GM12873 (cell line): ENCODE measurements around the gene ZMYND8.

Experiments used
- TF ChIP-seq, protein P1 (sequence below): IDR thresholded peaks from 2 replicates; pipeline ENCODE4 v1.5.1; 2012; ENCODE audit warnings: low read depth, mild to moderate bottlenecking, moderate library complexity, low read length, control low read depth; ENCODE audit not compliant: insufficient read depth; ENCODE audit errors: missing control alignments

The ZMYND8 gene

DNA sequence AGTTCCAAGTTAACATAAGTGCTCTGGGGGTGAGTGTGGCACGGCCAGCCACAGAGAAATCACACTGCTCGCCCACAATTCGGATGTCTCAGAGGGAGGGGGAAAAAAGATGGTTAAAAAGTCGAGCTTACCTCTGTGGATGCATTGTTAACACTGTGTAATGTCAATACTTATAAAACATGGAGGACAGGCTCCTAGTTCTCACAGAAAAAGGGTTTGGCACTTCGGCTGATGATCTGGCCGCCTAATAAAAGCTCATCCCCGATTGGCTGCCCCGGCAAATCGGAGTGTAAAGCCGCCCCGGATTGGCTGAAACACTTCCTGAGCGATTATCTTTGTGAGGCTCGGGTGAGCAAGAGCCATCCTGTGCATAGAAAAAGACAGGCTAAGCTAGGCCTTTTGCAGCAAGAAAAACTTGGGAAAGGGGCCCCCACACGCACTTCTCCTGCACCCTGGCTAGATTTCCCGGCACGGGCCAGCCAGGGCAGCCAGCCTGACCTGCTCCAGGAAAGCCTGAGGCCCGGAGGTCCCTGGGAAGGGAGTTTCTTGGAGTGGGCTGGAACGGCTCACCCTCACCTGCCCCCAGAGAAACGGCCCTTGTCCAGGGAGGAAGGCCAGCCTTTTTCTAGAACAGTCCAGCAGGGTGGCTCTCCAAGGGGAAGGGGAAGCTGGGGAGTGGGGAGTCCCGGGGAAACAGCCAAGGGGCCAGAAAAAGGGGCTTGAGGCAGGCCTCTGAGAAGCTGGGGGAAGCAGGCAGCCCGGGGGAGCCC is at the start of gene ZMYND8:
TSS of gene ZMYND8 (minus strand) at position 174 of the 770 bp plus-strand sequence. CDS start at position 145, 29 bp downstream.
- TF ChIP-seq, protein P1, sequence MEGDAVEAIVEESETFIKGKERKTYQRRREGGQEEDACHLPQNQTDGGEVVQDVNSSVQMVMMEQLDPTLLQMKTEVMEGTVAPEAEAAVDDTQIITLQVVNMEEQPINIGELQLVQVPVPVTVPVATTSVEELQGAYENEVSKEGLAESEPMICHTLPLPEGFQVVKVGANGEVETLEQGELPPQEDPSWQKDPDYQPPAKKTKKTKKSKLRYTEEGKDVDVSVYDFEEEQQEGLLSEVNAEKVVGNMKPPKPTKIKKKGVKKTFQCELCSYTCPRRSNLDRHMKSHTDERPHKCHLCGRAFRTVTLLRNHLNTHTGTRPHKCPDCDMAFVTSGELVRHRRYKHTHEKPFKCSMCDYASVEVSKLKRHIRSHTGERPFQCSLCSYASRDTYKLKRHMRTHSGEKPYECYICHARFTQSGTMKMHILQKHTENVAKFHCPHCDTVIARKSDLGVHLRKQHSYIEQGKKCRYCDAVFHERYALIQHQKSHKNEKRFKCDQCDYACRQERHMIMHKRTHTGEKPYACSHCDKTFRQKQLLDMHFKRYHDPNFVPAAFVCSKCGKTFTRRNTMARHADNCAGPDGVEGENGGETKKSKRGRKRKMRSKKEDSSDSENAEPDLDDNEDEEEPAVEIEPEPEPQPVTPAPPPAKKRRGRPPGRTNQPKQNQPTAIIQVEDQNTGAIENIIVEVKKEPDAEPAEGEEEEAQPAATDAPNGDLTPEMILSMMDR, result no peak

DNA sequence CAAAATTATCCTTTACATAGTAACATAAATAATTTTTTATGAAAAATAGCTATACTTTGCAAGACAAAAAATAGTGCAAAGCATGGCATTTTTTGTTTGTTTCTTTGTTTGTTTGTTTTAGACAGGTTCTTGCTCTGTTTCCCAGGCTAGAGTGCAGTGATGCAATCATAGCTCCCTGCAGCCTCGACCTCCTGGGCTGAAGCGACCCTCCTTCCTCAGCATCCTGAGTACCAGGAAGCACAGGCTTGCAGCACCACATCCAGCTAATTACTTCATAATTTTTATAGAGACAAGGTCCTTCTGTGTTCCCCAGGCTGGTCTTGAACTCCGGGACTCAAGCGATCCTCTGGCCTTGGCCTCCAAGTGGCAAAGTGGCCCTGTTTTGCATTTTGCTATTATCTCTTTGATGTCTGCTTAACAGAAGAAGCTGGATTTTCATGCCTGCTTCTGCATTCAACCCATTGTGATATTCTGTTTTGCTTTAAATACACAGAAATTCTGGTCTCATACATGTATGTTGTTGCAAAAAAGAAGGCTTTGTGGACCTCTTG is 49.4 kb upstream of the ZMYND8 start:
- TF ChIP-seq, protein P1, result no peak

DNA sequence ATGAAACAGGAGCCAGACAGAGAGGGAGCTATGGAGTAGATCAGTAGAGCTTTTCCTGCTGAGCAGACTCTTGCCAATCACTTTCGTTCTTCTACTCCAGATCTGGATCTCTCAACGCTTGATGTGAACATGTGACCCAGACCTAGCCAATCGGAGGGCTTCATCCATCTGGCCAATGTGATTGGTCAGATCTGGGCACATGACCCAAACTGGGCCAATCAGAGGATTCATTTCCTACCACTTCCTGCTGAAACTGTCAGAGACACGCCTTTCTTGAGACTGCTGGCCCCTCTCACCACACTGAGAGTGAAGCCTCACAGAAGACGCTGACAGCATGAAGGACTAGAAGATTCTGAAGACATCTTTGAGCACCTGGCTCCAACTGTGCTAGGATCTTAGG is 44.2 kb upstream of the ZMYND8 start:
- TF ChIP-seq, protein P1, result no peak

DNA sequence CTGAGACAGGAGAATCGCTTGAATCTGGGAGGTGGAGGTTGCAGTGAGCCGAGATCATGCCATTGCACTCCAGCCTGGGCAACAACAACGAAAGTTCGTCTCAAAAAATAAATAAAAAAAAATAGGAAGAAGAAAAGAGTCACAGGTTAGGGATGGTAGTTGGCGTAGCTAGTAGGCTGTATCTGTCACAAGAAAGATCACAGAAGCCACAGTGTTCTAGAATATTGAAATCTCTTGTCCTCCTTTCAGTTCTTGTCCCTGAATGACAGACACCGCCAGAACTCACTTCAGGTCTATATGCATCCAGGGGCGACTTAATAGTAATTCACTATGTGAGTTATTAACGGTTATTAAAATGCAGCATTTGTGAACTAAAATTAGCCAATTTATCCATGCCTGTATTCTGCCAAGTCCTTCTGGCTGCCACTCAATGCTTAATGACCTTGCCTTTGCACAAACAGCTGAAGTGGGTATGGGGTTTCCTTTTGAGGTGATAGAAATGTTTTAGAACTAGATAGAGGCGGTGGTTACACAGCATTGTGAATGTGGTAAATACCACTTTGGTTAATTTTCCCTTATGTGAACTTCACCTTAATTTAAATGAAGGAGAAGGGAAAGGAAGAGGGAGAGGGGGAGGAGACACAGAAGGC is 41.3 kb upstream of the ZMYND8 start:
- TF ChIP-seq, protein P1, result no peak

DNA sequence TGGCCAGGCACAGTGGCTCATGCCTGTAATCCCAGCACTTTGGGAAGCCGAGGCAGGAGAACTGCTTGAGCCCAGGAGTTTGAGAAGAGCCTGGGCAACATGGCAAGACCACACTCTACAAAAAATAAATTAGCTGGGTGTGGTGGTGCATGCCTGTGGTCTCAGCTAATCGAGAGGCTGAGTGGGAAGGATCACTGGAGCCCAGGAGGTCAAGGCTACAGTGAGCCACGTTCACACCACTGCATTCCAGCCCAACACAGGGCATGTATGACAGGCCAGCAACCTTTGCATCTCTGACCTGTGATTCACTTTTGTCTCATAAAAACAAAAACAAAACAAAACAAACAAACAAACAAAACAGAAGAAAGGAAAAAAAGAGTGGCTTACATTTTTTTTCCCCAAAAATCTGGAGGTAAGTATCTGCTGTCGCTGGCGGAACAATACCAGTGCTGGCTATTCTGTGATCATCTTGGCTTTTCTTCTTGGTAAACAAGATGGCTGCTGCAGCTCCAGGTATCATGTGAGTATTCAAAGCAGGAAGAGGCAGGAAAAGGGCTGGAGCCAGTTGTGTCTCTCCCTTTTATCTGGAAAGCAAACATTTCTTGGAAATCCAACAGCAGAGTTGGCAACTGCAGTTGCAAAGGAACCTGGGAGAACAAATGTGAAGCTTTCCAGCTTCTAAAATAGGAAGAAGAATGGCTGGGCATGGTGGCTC is 40.4 kb upstream of the ZMYND8 start:
- TF ChIP-seq, protein P1, result no peak

DNA sequence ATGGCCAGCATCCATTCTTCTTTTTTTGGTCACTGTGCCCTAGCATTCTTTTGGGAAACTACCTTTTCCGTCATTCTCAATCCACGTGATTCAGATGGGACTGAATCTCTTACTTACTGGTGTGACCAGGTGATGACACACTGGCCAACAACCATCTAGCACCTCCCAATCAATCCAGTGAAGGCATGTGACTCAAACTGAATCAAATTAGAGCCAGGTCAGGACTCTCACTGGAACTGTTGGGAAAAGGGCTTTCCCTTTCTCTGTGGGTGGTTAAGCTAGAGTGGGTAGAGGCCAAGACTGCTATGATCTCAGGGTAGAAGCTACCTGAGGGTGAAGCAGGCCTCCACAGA is 36.2 kb upstream of the ZMYND8 start:
- TF ChIP-seq, protein P1, result no peak
